Gastrocnemius medialis (tissue), 4 donors: Measurements from ENCODE around the gene SCGB1C1.

Source experiments
- POLR2A ChIP-seq, 2 donors: fragments of 450-650 bp; IDR thresholded peaks; one replicate each; pipeline ENCODE4 v1.6.1; 2017; ENCODE audit warnings: antibody characterized with exemption in 2 of 2, mild to moderate bottlenecking in 2 of 2, moderate library complexity in 2 of 2
- TF ChIP-seq, protein P1 (sequence below), 5 experiments: fragments of 450-650 bp in 3 of 5; fragments of 200-600 bp in 2 of 5; sonication (generic) in 2 of 5; IDR thresholded peaks in 4 of 5; conservative IDR thresholded peaks in 1 of 5; 1 replicate in 4 of 5; 2 replicates in 1 of 5; pipeline ENCODE4 v1.5.1; 2016 to 2019; ENCODE audit warnings: antibody characterized with exemption in 5 of 5, mild to moderate bottlenecking in 3 of 5, moderate library complexity in 3 of 5

DNA sequence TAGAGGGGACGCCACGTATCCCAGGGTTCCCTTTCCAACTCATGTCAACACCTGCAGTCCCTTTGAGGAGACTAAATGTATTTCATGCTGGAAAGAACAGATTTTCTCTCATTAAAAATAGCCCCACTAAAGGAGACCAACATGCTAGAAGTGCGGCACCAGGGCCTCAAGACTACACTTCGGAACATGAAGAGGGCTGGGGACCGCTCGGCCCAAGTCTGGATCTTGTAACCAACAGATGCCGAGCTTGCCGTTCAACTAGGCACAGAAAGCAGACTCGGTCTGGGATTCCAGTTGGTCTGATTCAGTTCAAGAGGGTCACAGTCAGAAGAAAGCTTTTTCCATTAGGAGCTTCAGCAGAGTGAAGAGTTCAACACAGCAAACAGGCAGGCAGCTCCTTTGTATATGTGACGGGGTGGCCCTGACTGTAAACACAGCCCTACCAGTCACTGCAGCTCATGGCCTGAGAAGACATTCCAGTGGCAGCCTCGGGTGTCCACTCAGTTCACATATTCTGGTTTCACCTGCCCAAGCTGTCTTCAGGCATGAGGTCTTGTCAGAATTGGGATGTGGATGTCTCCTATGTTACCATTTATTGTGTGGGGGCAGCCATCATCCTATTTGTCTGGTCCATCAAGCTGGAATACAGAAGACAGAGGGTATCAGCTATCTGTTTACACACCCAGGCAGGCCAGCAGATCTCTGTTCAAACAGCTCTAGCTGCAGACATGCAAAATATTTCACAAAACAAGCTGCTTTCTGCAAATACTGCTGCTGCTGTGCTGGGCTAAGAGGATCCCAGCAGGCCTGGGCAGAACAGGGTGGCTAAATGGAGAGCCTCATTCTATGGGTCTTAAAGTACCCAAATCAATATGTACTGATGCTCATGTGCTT is 23.4 kb downstream of the SCGB1C1 start:
- TF ChIP-seq, protein P1, sequence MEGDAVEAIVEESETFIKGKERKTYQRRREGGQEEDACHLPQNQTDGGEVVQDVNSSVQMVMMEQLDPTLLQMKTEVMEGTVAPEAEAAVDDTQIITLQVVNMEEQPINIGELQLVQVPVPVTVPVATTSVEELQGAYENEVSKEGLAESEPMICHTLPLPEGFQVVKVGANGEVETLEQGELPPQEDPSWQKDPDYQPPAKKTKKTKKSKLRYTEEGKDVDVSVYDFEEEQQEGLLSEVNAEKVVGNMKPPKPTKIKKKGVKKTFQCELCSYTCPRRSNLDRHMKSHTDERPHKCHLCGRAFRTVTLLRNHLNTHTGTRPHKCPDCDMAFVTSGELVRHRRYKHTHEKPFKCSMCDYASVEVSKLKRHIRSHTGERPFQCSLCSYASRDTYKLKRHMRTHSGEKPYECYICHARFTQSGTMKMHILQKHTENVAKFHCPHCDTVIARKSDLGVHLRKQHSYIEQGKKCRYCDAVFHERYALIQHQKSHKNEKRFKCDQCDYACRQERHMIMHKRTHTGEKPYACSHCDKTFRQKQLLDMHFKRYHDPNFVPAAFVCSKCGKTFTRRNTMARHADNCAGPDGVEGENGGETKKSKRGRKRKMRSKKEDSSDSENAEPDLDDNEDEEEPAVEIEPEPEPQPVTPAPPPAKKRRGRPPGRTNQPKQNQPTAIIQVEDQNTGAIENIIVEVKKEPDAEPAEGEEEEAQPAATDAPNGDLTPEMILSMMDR (IDR thresholded peaks at IDR 0.05 in 4 of 5, conservative IDR thresholded peaks at IDR 0.05 in 1 of 5): no peak
- no peak for TF ChIP-seq POLR2A (IDR thresholded peaks at IDR 0.05)
